ENCODE results near the gene CATSPERD. TPM values are rescaled to one million over a fixed set of nuclear protein-coding genes. Genes with fewer than 3 reads are reported as not detected.
"Not testable (repeated sequence)": the region's sequence is repeated elsewhere in the genome, so short reads cannot be mapped to it uniquely, and the experiment has no call there.

The CATSPERD gene
- polyA plus RNA-seq, 3 donors: not detected

GRCh38 chr19:5778402-5778801 lies 58.0 kb downstream of the CATSPERD start:
- Histone ChIP-seq H3K27ac (ENCODE audit: low read depth in 1 of 2, low read length in 2 of 2) (no peak overlapping the region), H2AFZ (ENCODE audit: insufficient read depth, low read depth, low read length, poor library complexity, severe bottlenecking) (no peak overlapping the region), H4K20me1 (ENCODE audit: insufficient read depth, low read length) (no peaks in the 10 kb centered on the region), H3K4me2 (replicated peaks; ENCODE audit: extremely low read depth, low read length, poor library complexity, severe bottlenecking) (no peak overlapping the region), H3K9me3 (replicated peaks in 1 of 2; ENCODE audit: control insufficient read depth in 1 of 2, insufficient read depth in 1 of 2, low read length in 2 of 2) (no peaks in the 10 kb centered on the region), H3K4me3 (replicated peaks in 1 of 3; ENCODE audit: low read depth in 2 of 3, low read length in 3 of 3) (no peak overlapping the region), H3K9ac (ENCODE audit: insufficient read depth, low read length, poor library complexity, severe bottlenecking) (no peak overlapping the region), H3K27me3 (ENCODE audit: control insufficient read depth in 2 of 2, insufficient read depth in 2 of 2, low read length in 2 of 2) (no peaks in the 10 kb centered on the region), H3K79me2 (ENCODE audit: insufficient read depth, low read length) (no peaks in the 10 kb centered on the region), H3K4me1 (ENCODE audit: control insufficient read depth in 1 of 2, insufficient read depth in 2 of 2, low read length in 2 of 2) (no peaks in the 10 kb centered on the region), H3K36me3 (replicated peaks in 1 of 2; ENCODE audit: control insufficient read depth in 1 of 2, insufficient read depth in 2 of 2, low read length in 2 of 2) (no peaks in the 10 kb centered on the region)
- no peak overlapping the region for H3K27ac Mint-ChIP-seq
- H3K4me3 Mint-ChIP-seq: no peak overlapping the region
- intact Hi-C loops (cut with micrococcal nuclease): no loop called here
- TF ChIP-seq, protein P1, sequence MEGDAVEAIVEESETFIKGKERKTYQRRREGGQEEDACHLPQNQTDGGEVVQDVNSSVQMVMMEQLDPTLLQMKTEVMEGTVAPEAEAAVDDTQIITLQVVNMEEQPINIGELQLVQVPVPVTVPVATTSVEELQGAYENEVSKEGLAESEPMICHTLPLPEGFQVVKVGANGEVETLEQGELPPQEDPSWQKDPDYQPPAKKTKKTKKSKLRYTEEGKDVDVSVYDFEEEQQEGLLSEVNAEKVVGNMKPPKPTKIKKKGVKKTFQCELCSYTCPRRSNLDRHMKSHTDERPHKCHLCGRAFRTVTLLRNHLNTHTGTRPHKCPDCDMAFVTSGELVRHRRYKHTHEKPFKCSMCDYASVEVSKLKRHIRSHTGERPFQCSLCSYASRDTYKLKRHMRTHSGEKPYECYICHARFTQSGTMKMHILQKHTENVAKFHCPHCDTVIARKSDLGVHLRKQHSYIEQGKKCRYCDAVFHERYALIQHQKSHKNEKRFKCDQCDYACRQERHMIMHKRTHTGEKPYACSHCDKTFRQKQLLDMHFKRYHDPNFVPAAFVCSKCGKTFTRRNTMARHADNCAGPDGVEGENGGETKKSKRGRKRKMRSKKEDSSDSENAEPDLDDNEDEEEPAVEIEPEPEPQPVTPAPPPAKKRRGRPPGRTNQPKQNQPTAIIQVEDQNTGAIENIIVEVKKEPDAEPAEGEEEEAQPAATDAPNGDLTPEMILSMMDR (IDR thresholded peaks at IDR 0.05): no peak
- peaks cover 0 to 3% (median 0%) of the 10 kb centered on the region in 7 donors for H3K9me3 Mint-ChIP-seq
- no peaks in the 10 kb centered on the region for H3K36me3 Mint-ChIP-seq
- no peak for DNase-seq
- peaks cover 2 to 10% (median 4%) of the 10 kb centered on the region in 3 donors for H3K27me3 Mint-ChIP-seq (ENCODE audit: low read depth in 3 of 3)
- WGBS (ENCODE audit: insufficient coverage): 96% methylated on average over 14 of the region's 17 CpGs
- H3K4me1 Mint-ChIP-seq: no peaks in the 10 kb centered on the region

- H3K27ac ChIP-seq (ENCODE audit: low read depth in 1 of 2, low read length in 2 of 2); H3K4me2 ChIP-seq (replicated peaks; ENCODE audit: extremely low read depth, low read length, poor library complexity, severe bottlenecking); H3K27me3 ChIP-seq (ENCODE audit: control insufficient read depth in 2 of 2, insufficient read depth in 2 of 2, low read length in 2 of 2); H2AFZ ChIP-seq (ENCODE audit: insufficient read depth, low read depth, low read length, poor library complexity, severe bottlenecking); H3K4me1 ChIP-seq (ENCODE audit: control insufficient read depth in 1 of 2, insufficient read depth in 2 of 2, low read length in 2 of 2); H4K20me1 ChIP-seq (ENCODE audit: insufficient read depth, low read length); H3K4me3 ChIP-seq (replicated peaks in 1 of 3; ENCODE audit: low read depth in 2 of 3, low read length in 3 of 3); H3K4me3 Mint-ChIP-seq; H3K9me3 Mint-ChIP-seq; intact Hi-C loops (cut with micrococcal nuclease); H3K27ac Mint-ChIP-seq; DNase-seq; H3K9ac ChIP-seq (ENCODE audit: insufficient read depth, low read length, poor library complexity, severe bottlenecking); H3K79me2 ChIP-seq (ENCODE audit: insufficient read depth, low read length); H3K9me3 ChIP-seq (replicated peaks in 1 of 2; ENCODE audit: control insufficient read depth in 1 of 2, insufficient read depth in 1 of 2, low read length in 2 of 2); H3K4me1 Mint-ChIP-seq; H3K27me3 Mint-ChIP-seq (ENCODE audit: low read depth in 3 of 3): not testable (repeated sequence)
- peaks cover 18 to 22% of the 10 kb centered on the region in 2 donors for H3K36me3 ChIP-seq (replicated peaks in 1 of 2; ENCODE audit: control insufficient read depth in 1 of 2, insufficient read depth in 2 of 2, low read length in 2 of 2)
- peaks cover 8 to 17% of the 10 kb centered on the region in 2 donors for H3K36me3 Mint-ChIP-seq
- 96% methylated on average over 8 of the region's 11 CpGs for WGBS (ENCODE audit: insufficient coverage)
These were observed 60.5 kb downstream of the CATSPERD start for GRCh38 chr19:5780916-5781315.
